Mesothelial cell of epicardium (in vitro differentiated cells): ENCODE results near the gene DRC7. TPM values are rescaled to one million over a fixed set of nuclear protein-coding genes. Genes with fewer than 3 reads are reported as not detected.
"Not testable (repeated sequence)": the region's sequence is repeated elsewhere in the genome, so short reads cannot be mapped to it uniquely, and the experiment has no call there.

Experiments used
- DNase-seq, 2 experiments: peaks; one replicate each; pipeline ENCODE4 v3.0.0; 2021; ENCODE audit warnings: low spot score in 2 of 2; ENCODE audit not compliant: unreplicated experiment in 2 of 2
- H3K27ac Mint-ChIP-seq: 2 replicates; pipeline ENCODE4 v1.8.0; 2021; ENCODE audit warnings: mixed read lengths
- H3K27me3 Mint-ChIP-seq: 2 replicates; pipeline ENCODE4 v1.8.0; 2021; ENCODE audit warnings: low read depth, mixed read lengths
- H3K36me3 Mint-ChIP-seq: 2 replicates; pipeline ENCODE4 v1.8.0; 2021; ENCODE audit warnings: mixed read lengths
- H3K4me1 Mint-ChIP-seq: 2 replicates; pipeline ENCODE4 v1.8.0; 2021; ENCODE audit warnings: mixed read lengths
- H3K4me3 Mint-ChIP-seq: 2 replicates; pipeline ENCODE4 v1.8.0; 2021; ENCODE audit warnings: mild to moderate bottlenecking, moderate library complexity, mixed read lengths
- H3K9me3 Mint-ChIP-seq: 2 replicates; pipeline ENCODE4 v1.8.0; 2021; ENCODE audit warnings: mixed read lengths
- CTCF ChIP-seq: fragments of 200-600 bp; sonication (generic); IDR thresholded peaks from one replicate; pipeline ENCODE4 v1.5.0; 2021; ENCODE audit warnings: antibody characterized with exemption; ENCODE audit not compliant: unreplicated experiment
- total RNA-seq: library from RNA; stranded (reverse); gene quantifications from 3 replicates; pipeline ENCODE4 v1.2.1, GENCODE V29; 2021

Gene DRC7
- total RNA-seq, 1 donor from 2014 or later, result not detected

- Mint-ChIP-seq H3K27ac (no peak overlapping the region), H3K36me3 (peaks cover 11% of the 10 kb centered on the region), H3K27me3 (no peaks in the 10 kb centered on the region), H3K9me3 (no peaks in the 10 kb centered on the region), H3K4me3 (no peak overlapping the region), H3K4me1 (peaks cover 4% of the 10 kb centered on the region)
- no peak for TF ChIP-seq CTCF
- no peak for DNase-seq
Observed at GRCh38 chr16:57667526-57668262, 26.9 kb upstream of the DRC7 start.

GRCh38 chr16:57668263-57668571, 26.4 kb upstream of the DRC7 start, which contains the start of gene ADGRG3:
Gene ADGRG3 (plus strand): TSS chr16:57668306. CDS start chr16:57668348, 42 bp downstream.
- Mint-ChIP-seq H3K36me3 (peaks cover 11% of the 10 kb centered on the region), H3K9me3 (no peaks in the 10 kb centered on the region), H3K27me3 (no peaks in the 10 kb centered on the region), H3K4me3 (no peak within 1 kb of the TSS), H3K4me1 (peaks cover 4% of the 10 kb centered on the region), H3K27ac (peak within 1 kb of the TSS; percentile 6)
- no peak for TF ChIP-seq CTCF
- DNase-seq, result no peak

- Mint-ChIP-seq H3K4me1 (peaks cover 4% of the 10 kb centered on the region), H3K4me3 (no peak overlapping the region), H3K27ac (peak overlapping the region; percentile 6), H3K27me3 (no peaks in the 10 kb centered on the region), H3K36me3 (peaks cover 11% of the 10 kb centered on the region), H3K9me3 (no peaks in the 10 kb centered on the region)
- TF ChIP-seq CTCF, result no peak
- no peak for DNase-seq
Observed at GRCh38 chr16:57668630-57669475, 25.8 kb upstream of the DRC7 start.

GRCh38 chr16:57669476-57670162, 25.0 kb upstream of the DRC7 start:
- no peak for TF ChIP-seq CTCF
- no peaks in the 10 kb centered on the region for H3K9me3 Mint-ChIP-seq
- no peak overlapping the region for H3K4me3 Mint-ChIP-seq
- H3K4me1 Mint-ChIP-seq, result peaks cover 4% of the 10 kb centered on the region
- no peak for DNase-seq
- no peak overlapping the region for H3K27ac Mint-ChIP-seq
- peaks cover 5% of the 10 kb centered on the region for H3K36me3 Mint-ChIP-seq
- no peaks in the 10 kb centered on the region for H3K27me3 Mint-ChIP-seq

GRCh38 chr16:57670196-57670595, 24.4 kb upstream of the DRC7 start:
- H3K36me3 Mint-ChIP-seq, result no peaks in the 10 kb centered on the region
- H3K4me3 Mint-ChIP-seq, result no peak overlapping the region
- no peak for DNase-seq
- peaks cover 4% of the 10 kb centered on the region for H3K4me1 Mint-ChIP-seq
- H3K9me3 Mint-ChIP-seq, result no peaks in the 10 kb centered on the region
- TF ChIP-seq CTCF, result no peak
- peak overlapping the region; percentile 4 for H3K27ac Mint-ChIP-seq
- no peaks in the 10 kb centered on the region for H3K27me3 Mint-ChIP-seq

GRCh38 chr16:57671451-57671850, 23.2 kb upstream of the DRC7 start:
- not testable (repeated sequence) for H3K4me3 Mint-ChIP-seq, H3K27ac Mint-ChIP-seq, H3K27me3 Mint-ChIP-seq, DNase-seq, H3K36me3 Mint-ChIP-seq, H3K9me3 Mint-ChIP-seq, H3K4me1 Mint-ChIP-seq
